ENCODE measurements around the gene KCNIP1. TPM values are rescaled to one million over a fixed set of nuclear protein-coding genes. Genes with fewer than 3 reads are reported as not detected.
A peak's percentile ranks its signal among the peaks of the same experiment; 100 is the strongest.

Gene KCNIP1
- total RNA-seq, 8 experiments from 2014 or later: 0.80 to 35.0 (median 14.5) TPM; not detected in 2

DNA sequence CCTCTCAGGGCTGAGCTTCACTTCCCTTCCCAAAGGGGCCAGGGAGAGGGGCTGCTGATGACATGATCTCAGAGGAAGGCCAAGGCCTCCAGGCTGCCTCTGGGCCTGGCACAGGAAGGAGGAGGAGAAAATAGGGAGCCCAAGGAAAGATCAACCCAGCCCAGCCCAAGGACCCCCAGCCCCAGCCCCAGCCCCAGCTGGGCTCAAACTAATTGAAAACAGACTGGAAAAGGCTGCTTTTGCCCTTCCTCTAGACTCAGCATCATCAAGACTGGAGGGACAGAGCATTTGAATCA is 18.3 kb upstream of the KCNIP1 start:
- Histone ChIP-seq H3K4me3 (no peak overlapping the region), H3K4me1 (replicated peaks in 1 of 2) (peaks cover 40 to 53% of the 10 kb centered on the region in 2 donors), H3K27ac (no peak overlapping the region)
- in situ Hi-C loops (cut with MboI; ENCODE audit: low pct_unique_long_range_greater_than_20kb in 2 of 9, low sequenced_read_pairs in 9 of 9, unreplicated experiment in 9 of 9): no loop called here
- ATAC-seq (replicated peaks in 6 of 8): peak in 1 of 8 experiments; percentile 10

DNA sequence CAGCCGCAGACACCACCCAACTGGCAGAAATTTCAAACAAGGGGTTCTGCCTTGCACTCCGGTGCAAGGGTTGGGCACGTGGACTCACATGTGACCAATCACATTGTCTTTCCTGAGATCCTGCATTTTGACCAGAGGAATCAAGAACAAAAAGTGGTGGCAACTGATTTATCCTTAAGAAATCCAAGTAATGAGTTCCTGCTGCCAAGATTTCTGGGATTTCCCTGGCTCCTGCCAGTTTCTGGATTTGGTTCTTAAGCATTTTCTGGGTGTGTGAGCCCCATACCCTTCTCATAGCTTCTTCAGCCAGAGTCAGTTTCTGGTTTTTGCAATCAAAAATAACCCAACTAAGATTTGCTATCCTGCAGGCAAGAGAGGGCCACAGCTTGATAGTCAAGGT is 17.4 kb upstream of the KCNIP1 start:
- Histone ChIP-seq H3K4me3 (no peak overlapping the region), H3K27ac (no peak overlapping the region), H3K4me1 (replicated peaks in 1 of 2) (peaks cover 38 to 46% of the 10 kb centered on the region in 2 donors)
- 80 to 100% (median 92%) methylated on average over 1 to 2 of the region's 3 CpGs; no CpG with 5 or more reads in 5 of the 10 experiments for WGBS, 10 experiments
- in situ Hi-C loops (cut with MboI; ENCODE audit: low pct_unique_long_range_greater_than_20kb in 2 of 9, low sequenced_read_pairs in 9 of 9, unreplicated experiment in 9 of 9): no loop called here
- ATAC-seq (replicated peaks in 6 of 8): no peak

DNA sequence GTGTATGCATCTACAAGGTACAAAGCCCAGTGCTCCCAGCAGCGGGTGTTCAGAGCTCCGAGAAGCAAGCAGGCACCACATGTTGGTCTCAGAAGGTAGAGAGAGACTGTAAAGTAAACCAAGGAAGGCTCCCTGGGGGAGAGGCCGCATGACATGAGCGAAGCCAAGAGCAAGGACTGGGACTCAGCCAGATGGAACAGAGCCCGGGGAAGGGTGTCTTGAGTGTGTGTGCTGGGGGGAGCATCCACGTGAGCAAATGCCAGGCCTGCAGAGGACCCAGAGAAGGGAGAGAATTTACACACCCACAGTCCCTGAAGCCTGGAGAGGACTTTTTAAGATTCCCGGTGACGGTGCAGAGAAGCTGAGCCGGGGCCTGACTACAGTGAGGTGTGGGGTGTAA is 15.2 kb upstream of the KCNIP1 start:
- WGBS, 10 experiments: 67 to 100% (median 89%) methylated on average over 1 to 7 of the region's 9 CpGs; no CpG with 5 or more reads in 1 of the 10 experiments
- H3K27ac ChIP-seq: peak overlapping the region in 1 of 2 donors; percentile 17
- ATAC-seq (replicated peaks in 6 of 8): no peak
- in situ Hi-C loops (cut with MboI; ENCODE audit: low pct_unique_long_range_greater_than_20kb in 2 of 9, low sequenced_read_pairs in 9 of 9, unreplicated experiment in 9 of 9): no loop called here
- no peak overlapping the region for H3K4me3 ChIP-seq
- peaks cover 26% of the 10 kb centered on the region in 2 donors for H3K4me1 ChIP-seq (replicated peaks in 1 of 2)

DNA sequence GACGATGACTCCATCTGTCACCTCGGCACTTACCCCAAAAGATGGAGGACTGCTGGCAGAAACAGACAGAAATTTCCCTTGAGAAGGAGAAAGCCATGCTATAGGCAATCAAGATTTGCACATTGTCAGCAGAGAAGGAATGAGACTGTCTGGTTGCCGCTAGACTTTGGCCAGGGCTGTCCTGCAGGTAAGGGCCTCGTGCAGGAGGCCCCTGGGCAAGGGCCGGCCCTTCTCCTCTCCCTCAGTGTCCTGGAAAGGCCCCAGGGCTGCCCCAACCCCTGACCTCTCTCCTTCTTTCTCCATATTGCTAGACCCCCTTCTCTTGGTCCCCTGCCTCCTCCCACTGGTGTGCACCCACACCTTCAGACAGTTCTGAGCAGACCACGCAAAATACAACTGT is 14.6 kb upstream of the KCNIP1 start:
- Histone ChIP-seq H3K27ac (peak overlapping the region; percentile 17 to 38), H3K4me1 (replicated peaks in 1 of 2) (peaks cover 19 to 20% of the 10 kb centered on the region in 2 donors), H3K4me3 (no peak overlapping the region)
- in situ Hi-C loops (cut with MboI; ENCODE audit: low pct_unique_long_range_greater_than_20kb in 2 of 9, low sequenced_read_pairs in 9 of 9, unreplicated experiment in 9 of 9): no loop called here
- ATAC-seq (replicated peaks in 6 of 8): no peak
- WGBS, 10 experiments: 69 to 100% (median 92%) methylated on average over 1 to 2 of the region's 6 CpGs; no CpG with 5 or more reads in 6 of the 10 experiments

DNA sequence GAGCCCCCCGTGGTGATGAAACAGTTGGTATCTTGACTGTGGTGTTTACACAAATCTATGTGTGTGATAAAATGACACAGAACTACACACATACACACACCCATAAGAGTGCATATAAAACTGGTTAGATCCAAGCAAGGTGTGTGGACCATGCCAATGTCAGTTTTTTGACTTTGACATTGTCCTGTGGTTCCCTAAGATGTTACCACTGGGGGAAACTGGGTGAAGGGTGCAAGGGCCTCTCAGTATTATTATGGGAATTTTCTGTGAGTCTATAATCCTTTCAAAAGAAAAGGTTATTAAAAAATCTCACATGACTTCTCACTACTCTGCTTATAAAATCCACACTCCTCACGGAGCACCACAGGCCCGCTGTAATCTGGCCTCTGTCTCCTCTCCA is 13.4 kb upstream of the KCNIP1 start:
- Histone ChIP-seq H3K4me1 (replicated peaks in 1 of 2) (peaks cover 21 to 22% of the 10 kb centered on the region in 2 donors), H3K27ac (no peak overlapping the region), H3K4me3 (no peak overlapping the region)
- ATAC-seq (replicated peaks in 6 of 8): no peak
- in situ Hi-C loops (cut with MboI; ENCODE audit: low pct_unique_long_range_greater_than_20kb in 2 of 9, low sequenced_read_pairs in 9 of 9, unreplicated experiment in 9 of 9): no loop called here
- WGBS, 10 experiments: 33 to 100% (median 56%) methylated on average over 1 to 3 of the region's 3 CpGs; no CpG with 5 or more reads in 4 of the 10 experiments

DNA sequence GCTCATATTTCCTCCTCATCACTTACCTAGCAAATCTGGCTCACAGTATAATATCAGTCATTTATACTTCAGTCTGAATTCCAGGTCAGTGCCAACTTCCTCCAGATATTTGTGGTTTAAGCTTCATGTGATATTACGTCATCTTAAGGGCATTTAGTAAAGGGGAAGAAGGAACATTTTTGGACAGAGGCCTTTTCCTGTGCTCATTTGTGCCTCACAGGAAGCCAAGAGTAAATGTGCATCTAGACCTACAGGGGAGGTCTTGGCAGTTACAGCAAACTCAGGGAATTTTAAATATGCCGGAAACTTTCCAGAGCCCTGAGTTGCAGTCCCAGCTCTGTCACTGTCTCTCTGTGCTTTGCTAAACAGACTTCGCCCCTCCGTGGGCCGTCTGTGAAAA is 12.3 kb upstream of the KCNIP1 start:
- Histone ChIP-seq H3K4me3 (no peak overlapping the region), H3K4me1 (replicated peaks in 1 of 2) (peaks cover 32 to 33% of the 10 kb centered on the region in 2 donors), H3K27ac (no peak overlapping the region)
- WGBS, 10 experiments: 0 to 100% (median 93%) methylated on average over 1 to 2 of the region's 5 CpGs; no CpG with 5 or more reads in 4 of the 10 experiments
- in situ Hi-C loops (cut with MboI; ENCODE audit: low pct_unique_long_range_greater_than_20kb in 2 of 9, low sequenced_read_pairs in 9 of 9, unreplicated experiment in 9 of 9): no loop called here
- peak in 2 of 8 experiments; percentile 64 to 67 for ATAC-seq (replicated peaks in 6 of 8)

DNA sequence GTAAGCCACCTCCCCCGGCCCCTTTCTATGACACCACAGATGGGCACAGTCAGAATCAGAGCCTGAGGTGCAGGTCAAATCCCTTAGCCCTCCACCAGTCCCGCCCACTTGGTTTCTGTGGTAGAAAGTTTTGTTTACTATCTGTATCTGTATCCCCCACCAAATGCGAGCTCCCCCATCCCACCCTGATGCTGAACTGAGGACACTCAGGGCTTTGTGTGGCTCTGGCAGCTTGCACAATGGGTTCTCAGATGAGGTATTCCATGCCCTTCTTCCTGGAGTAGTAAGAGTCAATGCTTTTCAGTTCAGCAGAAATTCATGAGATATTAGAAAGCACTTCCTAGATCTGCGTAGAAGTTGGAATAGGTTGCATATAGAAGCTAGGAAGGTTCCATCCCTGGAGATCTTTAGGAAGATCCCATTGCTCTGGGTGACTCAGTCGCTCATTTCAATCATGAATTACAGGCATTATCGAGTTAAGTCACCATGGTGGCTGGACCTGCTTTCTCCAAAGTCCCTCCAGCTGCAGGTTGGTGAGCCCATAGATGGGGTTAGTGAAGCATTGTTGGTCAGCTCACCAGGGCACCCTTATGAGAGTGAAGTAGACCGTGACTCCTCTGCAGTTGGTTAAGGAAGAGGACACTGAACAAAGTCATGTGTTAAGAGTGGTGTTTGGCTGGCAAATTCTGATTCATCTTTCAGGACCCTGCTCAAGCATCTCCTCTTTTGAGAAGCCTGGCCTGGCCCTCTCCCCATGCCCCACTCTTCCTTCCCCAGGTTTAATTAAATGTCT is 10.6 kb upstream of the KCNIP1 start:
- 50 to 100% (median 97%) methylated on average over 1 to 5 of the region's 7 CpGs; no CpG with 5 or more reads in 2 of the 10 experiments for WGBS, 10 experiments
- Histone ChIP-seq H3K4me3 (no peak overlapping the region), H3K27ac (no peak overlapping the region), H3K4me1 (replicated peaks in 1 of 2) (peaks cover 42 to 44% of the 10 kb centered on the region in 2 donors)
- no peak for ATAC-seq (replicated peaks in 6 of 8)
- in situ Hi-C loops (cut with MboI; ENCODE audit: low pct_unique_long_range_greater_than_20kb in 2 of 9, low sequenced_read_pairs in 9 of 9, unreplicated experiment in 9 of 9): no loop called here

DNA sequence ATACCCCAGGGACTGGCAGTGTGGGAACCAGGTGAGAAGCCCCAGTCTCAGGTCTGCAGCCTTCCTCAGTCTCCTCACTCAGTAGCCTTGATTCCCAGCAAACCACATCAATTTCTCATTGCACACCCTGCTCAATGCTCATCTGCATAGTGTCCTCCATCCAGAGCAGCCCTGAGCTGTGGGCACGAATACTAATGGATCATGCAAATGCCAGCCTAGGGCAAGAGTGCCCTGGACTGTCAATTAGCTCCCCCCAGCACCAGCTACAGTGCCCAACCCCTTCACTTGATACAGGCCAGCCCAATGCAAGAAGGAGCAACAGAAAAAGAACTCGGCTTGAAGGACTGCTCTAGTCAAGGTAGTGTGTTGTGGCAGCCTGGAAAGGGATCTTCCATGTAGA is 9.8 kb upstream of the KCNIP1 start:
- WGBS, 10 experiments: 60 to 83% (median 71%) methylated on average over 1 to 2 of the region's 2 CpGs; no CpG with 5 or more reads in 4 of the 10 experiments
- Histone ChIP-seq H3K27ac (no peak overlapping the region), H3K4me1 (replicated peaks in 1 of 2) (peaks cover 45% of the 10 kb centered on the region in 2 donors), H3K4me3 (no peak overlapping the region)
- in situ Hi-C loops (cut with MboI; ENCODE audit: low pct_unique_long_range_greater_than_20kb in 2 of 9, low sequenced_read_pairs in 9 of 9, unreplicated experiment in 9 of 9): no loop called here
- ATAC-seq (replicated peaks in 6 of 8): peak in 2 of 8 experiments; percentile 43 to 45

DNA sequence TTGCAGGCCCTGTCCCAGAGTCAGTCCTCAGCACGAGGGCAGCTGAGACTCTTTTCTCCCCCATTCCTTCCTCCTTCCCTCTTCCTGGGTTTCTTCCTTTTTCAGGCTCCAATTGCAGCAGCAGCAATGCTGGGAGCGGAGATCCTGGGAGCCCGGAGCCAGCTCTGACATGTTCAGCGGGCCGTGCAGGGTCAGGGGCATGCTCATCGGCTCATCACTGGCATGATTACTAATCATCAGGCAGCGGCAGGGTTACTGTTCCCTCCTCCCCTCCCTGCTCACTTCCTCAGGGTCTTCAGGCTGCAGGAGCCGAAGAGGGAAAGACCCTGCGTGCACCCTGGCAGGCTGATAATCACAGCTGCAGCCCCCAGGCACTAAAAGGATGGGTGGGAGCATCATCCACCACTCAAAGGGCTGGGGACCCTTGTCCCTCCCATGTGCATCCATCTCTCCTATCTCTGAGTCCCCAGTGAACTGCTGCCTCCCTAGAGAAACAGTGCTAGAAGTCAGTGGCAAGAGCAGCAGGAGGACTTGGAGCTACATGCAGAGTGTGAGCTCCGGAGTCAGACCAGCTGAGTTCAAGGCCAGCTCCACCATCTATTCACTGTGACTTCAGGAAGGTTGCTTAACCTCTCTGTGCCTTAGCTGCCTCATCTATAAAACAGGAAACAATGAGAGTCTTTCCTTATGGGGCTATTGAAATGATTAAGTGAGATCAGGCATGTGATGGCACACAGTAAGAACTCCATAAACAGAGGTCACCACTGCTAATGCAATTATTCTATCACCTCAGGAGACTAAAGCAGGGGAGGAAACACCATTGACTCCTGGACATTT is 7.8 kb upstream of the KCNIP1 start:
- H3K4me3 ChIP-seq: no peak overlapping the region
- peaks cover 43 to 44% of the 10 kb centered on the region in 2 donors for H3K4me1 ChIP-seq (replicated peaks in 1 of 2)
- 10 to 90% (median 49%) methylated on average over 2 to 8 of the region's 10 CpGs; no CpG with 5 or more reads in 4 of the 10 experiments for WGBS, 10 experiments
- H3K27ac ChIP-seq: peak overlapping the region; percentile 1 to 16
- peak in 5 of 8 experiments; percentile 79 to 85 (median 84) for ATAC-seq (replicated peaks in 6 of 8)
- in situ Hi-C loops (cut with MboI; ENCODE audit: low pct_unique_long_range_greater_than_20kb in 2 of 9, low sequenced_read_pairs in 9 of 9, unreplicated experiment in 9 of 9): no loop called here

DNA sequence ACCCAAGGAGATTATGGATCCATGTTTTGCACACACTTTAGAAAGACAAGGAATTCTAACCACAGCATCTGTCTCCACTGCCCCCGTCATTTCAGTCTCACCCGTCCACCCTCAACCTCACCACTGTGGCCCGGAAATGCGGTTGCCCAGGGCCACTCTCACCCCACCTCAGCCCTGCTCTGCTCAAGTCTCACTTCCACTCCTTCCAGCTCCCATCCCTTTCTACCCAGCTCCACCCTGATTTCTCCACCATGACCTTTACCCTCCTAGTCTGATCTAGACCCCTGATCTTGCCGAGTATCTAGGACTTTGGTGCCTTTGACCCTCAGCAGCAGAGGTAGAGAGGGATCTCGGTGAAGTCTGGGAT is 7.2 kb upstream of the KCNIP1 start:
- Histone ChIP-seq H3K4me1 (replicated peaks in 1 of 2) (peaks cover 43 to 44% of the 10 kb centered on the region in 2 donors), H3K27ac (no peak overlapping the region), H3K4me3 (no peak overlapping the region)
- ATAC-seq (replicated peaks in 6 of 8): no peak
- 55 to 100% (median 92%) methylated on average over 1 to 4 of the region's 6 CpGs; no CpG with 5 or more reads in 2 of the 10 experiments for WGBS, 10 experiments
- in situ Hi-C loops (cut with MboI; ENCODE audit: low pct_unique_long_range_greater_than_20kb in 2 of 9, low sequenced_read_pairs in 9 of 9, unreplicated experiment in 9 of 9): no loop called here

DNA sequence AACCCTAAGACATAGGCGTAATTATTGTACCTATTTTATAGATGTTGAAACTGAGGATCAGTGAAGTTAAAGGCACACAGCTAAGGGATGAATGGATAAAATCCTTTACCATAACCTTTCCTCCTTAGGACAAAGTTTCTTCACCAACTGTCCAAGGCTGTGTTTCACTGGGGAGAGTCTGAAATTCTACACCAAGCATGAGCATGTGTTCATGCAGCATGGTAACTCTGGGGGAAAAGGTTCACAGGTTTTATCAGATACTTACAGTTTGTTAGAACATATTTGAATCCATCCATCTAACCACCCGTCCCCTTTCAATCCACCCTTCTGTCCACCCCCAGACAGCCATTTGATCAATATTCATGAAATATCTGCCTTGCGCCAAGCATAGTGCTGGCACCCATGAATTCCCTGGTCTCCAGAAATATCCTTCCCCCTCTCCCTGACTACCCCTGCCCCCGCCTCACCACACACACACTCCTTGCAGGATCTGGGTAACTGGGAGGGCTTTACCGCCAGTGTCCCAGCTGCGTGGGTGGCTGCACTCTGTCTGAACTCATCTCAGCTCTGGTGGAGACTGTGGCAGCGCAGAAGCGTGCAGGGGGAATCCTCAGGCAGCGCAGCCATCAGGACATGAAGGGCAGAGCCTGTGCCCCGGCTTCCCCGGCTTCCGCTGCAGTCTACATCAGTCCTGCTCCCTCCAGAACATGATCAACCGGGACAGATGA is 6.3 kb upstream of the KCNIP1 start:
- WGBS, 10 experiments: 20 to 100% (median 80%) methylated on average over 1 to 7 of the region's 13 CpGs; no CpG with 5 or more reads in 3 of the 10 experiments
- Histone ChIP-seq H3K4me3 (no peak overlapping the region), H3K4me1 (replicated peaks in 1 of 2) (peaks cover 43 to 44% of the 10 kb centered on the region in 2 donors), H3K27ac (peak overlapping the region; percentile 16 to 19)
- in situ Hi-C loops (cut with MboI; ENCODE audit: low pct_unique_long_range_greater_than_20kb in 2 of 9, low sequenced_read_pairs in 9 of 9, unreplicated experiment in 9 of 9): no loop called here
- peak in 5 of 8 experiments; percentile 56 to 73 (median 71) for ATAC-seq (replicated peaks in 6 of 8)

DNA sequence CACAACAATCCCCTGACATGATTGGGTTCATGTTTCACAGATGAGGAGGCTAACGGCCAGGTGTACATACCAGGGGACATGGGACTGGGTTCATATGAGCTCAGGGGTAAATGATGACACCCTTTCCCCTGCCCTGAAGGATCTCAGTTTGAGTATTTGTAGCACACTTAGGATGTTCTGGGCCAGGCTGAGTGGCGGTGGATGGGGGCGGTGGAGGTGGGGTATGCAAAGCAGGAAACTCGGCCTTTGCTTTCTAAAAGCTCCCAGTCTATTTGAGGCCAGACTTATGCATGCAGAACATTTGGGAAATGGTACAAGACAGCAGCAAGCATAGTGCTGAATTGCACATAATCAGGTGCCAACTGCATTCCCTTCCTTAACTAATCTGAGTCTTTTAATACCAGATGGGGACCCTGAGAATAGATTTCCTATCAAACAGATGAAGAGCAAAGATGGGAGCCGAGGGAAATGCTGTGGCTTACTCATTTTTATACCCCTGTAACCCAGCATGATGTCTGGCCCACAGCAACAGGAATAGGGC is 4.9 kb upstream of the KCNIP1 start:
- in situ Hi-C loops (cut with MboI; ENCODE audit: low pct_unique_long_range_greater_than_20kb in 2 of 9, low sequenced_read_pairs in 9 of 9, unreplicated experiment in 9 of 9): no loop called here
- peak in 3 of 8 experiments; percentile 27 to 59 (median 53) for ATAC-seq (replicated peaks in 6 of 8)
- 14 to 100% (median 40%) methylated on average over 1 to 3 of the region's 5 CpGs; no CpG with 5 or more reads in 5 of the 10 experiments for WGBS, 10 experiments
- H3K4me1 ChIP-seq (replicated peaks in 1 of 2): peaks cover 48 to 50% of the 10 kb centered on the region in 2 donors
- H3K4me3 ChIP-seq: no peak overlapping the region
- H3K27ac ChIP-seq: no peak overlapping the region

All from motor neuron (in vitro differentiated cells).